Hematopoietic multipotent progenitor cell treated with erythropoietin and hydrocortisone succinate and interleukin-3 and kit ligand, for 17 days (in vitro differentiated cells): Measurements from ENCODE around the gene TMC6.
"Not testable (repeated sequence)": the region's sequence is repeated elsewhere in the genome, so short reads cannot be mapped to it uniquely, and the experiment has no call there.

Experiments used
- DNase-seq: peaks from one replicate; pipeline ENCODE4 v3.0.0-alpha.2; 2015; ENCODE audit warnings: low spot score

Gene TMC6

GRCh38 chr17:78069695-78070094 is 58.9 kb downstream of the TMC6 start:
- DNase-seq: no peak

- DNase-seq: not testable (repeated sequence)
These were observed 61.6 kb downstream of the TMC6 start for GRCh38 chr17:78066976-78067375.

GRCh38 chr17:78064708-78065107 is 63.8 kb downstream of the TMC6 start:
- no peak for DNase-seq

GRCh38 chr17:78063489-78063888 is 65.1 kb downstream of the TMC6 start:
- DNase-seq: no peak

- no peak for DNase-seq
These were observed 66.0 kb downstream of the TMC6 start for GRCh38 chr17:78062596-78062995.
